BJ (cell line): Measurements from ENCODE around the gene STARD6. TPM values are rescaled to one million over a fixed set of nuclear protein-coding genes. Genes with fewer than 3 reads are reported as not detected.

Experiments used
- CTCF ChIA-PET: fragments of 350-600 bp; formaldehyde crosslinking; extraction: SDS; loops from one replicate; lab custom pipeline; 2021; ENCODE audit warnings: antibody characterized with exemption, inconsistent platforms; lab: Yijun Ruan, JAX
- POLR2A ChIA-PET: fragments of 300-600 bp; sonication (Branson Sonifier 250); formaldehyde crosslinking; extraction: SDS; loops from one replicate; lab custom pipeline; 2021; ENCODE audit warnings: antibody characterized with exemption; lab: Charles Lee
- DNase-seq: peaks from one replicate; pipeline ENCODE4 v3.0.0-alpha.2; 2011; ENCODE audit warnings: low read depth
- H3K27me3 ChIP-seq: 2 replicates; pipeline ENCODE4 v1.6.0; 2011; ENCODE audit warnings: low read length; ENCODE audit not compliant: control insufficient read depth, insufficient read depth
- H3K36me3 ChIP-seq: 2 replicates; pipeline ENCODE4 v1.5.1; 2011; ENCODE audit warnings: low read length; ENCODE audit not compliant: control insufficient read depth, insufficient read depth
- H3K4me3 ChIP-seq: 2 replicates; pipeline ENCODE4 v1.5.1; 2011; ENCODE audit warnings: low read depth, mild to moderate bottlenecking, control low read depth, low read length
- CTCF ChIP-seq: IDR thresholded peaks from 2 replicates; pipeline ENCODE4 v1.5.1; 2011; ENCODE audit warnings: low read depth, mild to moderate bottlenecking, control low read depth, inconsistent platforms, low read length, moderate library complexity; ENCODE audit not compliant: insufficient read depth
- polyA plus RNA-seq: library from polyadenylated mRNA; depleted of rRNA; stranded (reverse); fragments of >200 nt; gene quantifications from 2 replicates; pipeline ENCODE4 v1.2.3, GENCODE V29; 2011

Gene STARD6
- polyA plus RNA-seq, 1 experiment = not detected

GRCh38 chr18:54386043-54386442 lies 28.4 kb upstream of the STARD6 start:
- Histone ChIP-seq H3K36me3 (no peaks in the 10 kb centered on the region), H3K4me3 (no peak overlapping the region), H3K27me3 (no peaks in the 10 kb centered on the region)
- ChIA-PET POLR2A (no interaction called here), CTCF (interaction anchor here (0.6 to 1.3 kb wide), 2 partner anchors 28 to 797 kb away, joined by 4 read pairs; partner anchors contain the start of genes C18orf54 and STARD6)
- no peak for TF ChIP-seq CTCF
- DNase-seq = no peak

DNA sequence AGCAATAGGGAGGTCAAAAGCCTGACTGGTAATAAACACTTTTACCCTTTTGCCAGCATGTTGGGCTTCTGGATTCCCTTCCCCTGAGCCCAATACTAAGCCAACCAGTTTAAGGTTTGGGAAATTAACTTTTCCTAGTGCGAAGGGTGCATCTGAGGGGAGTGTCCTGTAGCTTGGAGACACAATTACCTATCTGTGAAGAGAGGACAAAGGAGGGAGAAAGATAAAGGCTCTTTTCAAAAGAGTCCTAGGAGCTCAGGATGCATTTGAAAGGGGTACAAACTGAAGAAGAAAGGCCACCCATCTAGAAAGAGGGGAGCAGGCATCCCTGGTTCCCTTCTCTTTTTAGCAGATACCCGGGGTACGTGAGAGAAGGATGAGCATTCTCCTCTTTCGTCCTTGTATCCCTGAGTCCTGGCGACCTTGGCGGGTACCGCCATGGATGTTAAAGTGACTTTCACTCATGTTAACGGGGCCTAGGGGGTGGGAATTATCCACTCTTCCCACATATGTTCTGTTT lies 25.1 kb upstream of the STARD6 start:
- ChIA-PET POLR2A (no interaction called here), CTCF (interaction anchor here (0.8 to 1.4 kb wide), 2 partner anchors 8 to 25 kb away, joined by 3 read pairs; partner anchors contain the start of genes C18orf54 and STARD6)
- Histone ChIP-seq H3K27me3 (no peaks in the 10 kb centered on the region), H3K36me3 (no peaks in the 10 kb centered on the region), H3K4me3 (no peak overlapping the region)
- no peak for TF ChIP-seq CTCF
- DNase-seq = no peak

DNA sequence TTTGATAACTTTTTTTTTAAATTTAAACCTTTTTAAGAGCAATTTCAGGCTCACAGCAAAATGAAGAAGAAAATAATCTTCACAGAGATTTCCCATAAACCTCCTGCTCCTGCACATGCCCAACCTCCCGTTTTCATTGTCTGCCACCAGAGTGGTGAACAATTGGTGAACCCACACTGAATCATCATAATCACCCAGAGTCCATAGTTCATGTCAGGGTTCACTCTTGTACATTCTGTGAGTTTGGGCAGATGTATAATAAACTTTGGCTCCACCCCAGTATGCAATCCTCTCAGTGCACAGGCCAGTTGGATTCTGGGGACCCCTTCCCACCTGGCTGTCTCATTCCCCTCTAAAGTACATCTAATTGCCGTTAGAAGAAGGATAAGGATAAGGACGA lies 24.4 kb upstream of the STARD6 start:
- DNase-seq = no peak
- Histone ChIP-seq H3K36me3 (no peaks in the 10 kb centered on the region), H3K27me3 (no peaks in the 10 kb centered on the region), H3K4me3 (no peak overlapping the region)
- CTCF ChIA-PET = interaction anchor here (0.8 to 1.8 kb wide), 3 partner anchors 9 to 24 kb away, joined by 3 to 4 read pairs (median 3); partner anchors contain the start of genes C18orf54 and STARD6
- POLR2A ChIA-PET = no interaction called here
- TF ChIP-seq CTCF = no peak

DNA sequence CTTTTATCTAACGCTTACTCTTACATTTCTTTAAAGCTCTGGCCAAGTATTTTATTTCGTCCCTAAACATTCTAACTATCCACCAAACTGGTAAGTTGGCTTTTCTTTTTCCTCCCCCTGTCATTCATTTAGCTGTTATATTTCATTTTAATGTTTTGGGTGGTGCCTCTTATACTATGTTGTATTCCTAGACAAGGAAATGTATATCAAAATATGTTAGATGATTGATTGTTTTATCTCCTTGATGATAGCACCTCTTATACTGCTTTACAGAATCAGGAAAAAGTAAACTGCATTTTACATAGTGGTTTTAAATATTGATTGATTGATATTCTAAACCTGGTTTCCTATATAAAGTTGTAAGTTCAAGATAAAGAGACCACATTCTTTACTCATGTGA lies 24.0 kb upstream of the STARD6 start:
- ChIA-PET CTCF (interaction anchor here (0.7 to 1.8 kb wide), 3 partner anchors 9 to 179 kb away, joined by 3 to 4 read pairs (median 3); no protein-coding TSS in a partner anchor), POLR2A (no interaction called here)
- TF ChIP-seq CTCF = no peak
- Histone ChIP-seq H3K4me3 (no peak overlapping the region), H3K36me3 (no peaks in the 10 kb centered on the region), H3K27me3 (no peaks in the 10 kb centered on the region)
- no peak for DNase-seq

DNA sequence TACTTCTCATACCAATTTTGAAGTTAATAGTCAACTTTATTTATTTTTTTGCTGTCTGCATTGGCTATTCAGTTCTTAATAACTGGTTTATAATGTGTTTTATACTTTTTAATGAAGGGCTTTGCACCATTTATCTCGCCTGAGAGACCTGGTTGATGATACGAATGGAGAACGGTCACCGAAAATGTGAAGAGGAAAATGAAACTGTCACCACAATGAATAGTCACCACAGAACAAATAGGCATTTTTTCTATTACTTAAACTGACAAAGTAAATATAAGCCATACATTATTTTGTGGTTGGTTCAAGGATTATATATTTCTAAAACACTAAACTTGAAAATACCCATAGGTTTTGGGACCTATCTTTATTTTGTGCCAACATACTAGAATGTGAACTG lies 20.4 kb upstream of the STARD6 start:
- TF ChIP-seq CTCF = no peak
- Histone ChIP-seq H3K4me3 (no peak overlapping the region), H3K27me3 (no peaks in the 10 kb centered on the region), H3K36me3 (no peaks in the 10 kb centered on the region)
- POLR2A ChIA-PET = no interaction called here
- CTCF ChIA-PET = interaction anchor here (1.0 kb wide), 1 partner anchor 14 kb away, joined by 3 read pairs; no protein-coding TSS in a partner anchor
- DNase-seq = no peak
